ENCODE results near the gene TRNAU1AP. TPM values are rescaled to one million over a fixed set of nuclear protein-coding genes. Genes with fewer than 3 reads are reported as not detected.
"Not testable (repeated sequence)": the region's sequence is repeated elsewhere in the genome, so short reads cannot be mapped to it uniquely, and the experiment has no call there.

Gene TRNAU1AP
- 13.4 and 22.6 TPM in 2 replicates for total RNA-seq (2014; rRNA removed; shearing (Covaris generic))
- polyA plus RNA-seq (2015; cell fraction: cytosol; rRNA removed) = 11.5 and 16.7 TPM in 2 replicates
- polyA plus RNA-seq (2015; cell fraction: nucleus; rRNA removed) = 16.2 and 23.5 TPM in 2 replicates

- in situ Hi-C loops (cut with HindIII; ENCODE audit: low pct_unique_long_range_greater_than_20kb, low sequenced_read_pairs) = no loop called here
- peak; percentile 93 for DNase-seq (ENCODE audit: low read depth, low spot score)
These were observed at the start of gene TRNAU1AP for GRCh38 chr1:28552758-28553663. Gene TRNAU1AP (plus strand): TSS chr1:28553085. CDS start chr1:28553111, 26 bp downstream.

GRCh38 chr1:28503117-28503516 lies 49.8 kb upstream of the TRNAU1AP start:
- DNase-seq (ENCODE audit: low read depth, low spot score) = no peak
- in situ Hi-C loops (cut with HindIII; ENCODE audit: low pct_unique_long_range_greater_than_20kb, low sequenced_read_pairs) = no loop called here

- DNase-seq (ENCODE audit: low read depth, low spot score) = peak; percentile 99
- in situ Hi-C loops (cut with HindIII; ENCODE audit: low pct_unique_long_range_greater_than_20kb, low sequenced_read_pairs) = no loop called here
These were observed 47.3 kb upstream of the TRNAU1AP start, which contains the start of gene RCC1 for GRCh38 chr1:28505406-28506187. Gene RCC1 (plus strand): TSS chr1:28506043. CDS start chr1:28529867, 23,824 bp downstream.

- DNase-seq (ENCODE audit: low read depth, low spot score) = no peak
- in situ Hi-C loops (cut with HindIII; ENCODE audit: low pct_unique_long_range_greater_than_20kb, low sequenced_read_pairs) = no loop called here
These were observed 46.0 kb upstream of the TRNAU1AP start for GRCh38 chr1:28506907-28507246.

GRCh38 chr1:28507247-28507645 lies 45.6 kb upstream of the TRNAU1AP start:
- peak; percentile 40 for DNase-seq (ENCODE audit: low read depth, low spot score)
- in situ Hi-C loops (cut with HindIII; ENCODE audit: low pct_unique_long_range_greater_than_20kb, low sequenced_read_pairs) = no loop called here

- in situ Hi-C loops (cut with HindIII; ENCODE audit: low pct_unique_long_range_greater_than_20kb, low sequenced_read_pairs) = no loop called here
- DNase-seq (ENCODE audit: low read depth, low spot score) = no peak
These were observed 45.0 kb upstream of the TRNAU1AP start for GRCh38 chr1:28507646-28508434.

GRCh38 chr1:28508435-28508754 lies 44.5 kb upstream of the TRNAU1AP start:
- in situ Hi-C loops (cut with HindIII; ENCODE audit: low pct_unique_long_range_greater_than_20kb, low sequenced_read_pairs) = no loop called here
- DNase-seq (ENCODE audit: low read depth, low spot score) = no peak

- in situ Hi-C loops (cut with HindIII; ENCODE audit: low pct_unique_long_range_greater_than_20kb, low sequenced_read_pairs) = no loop called here
- peak; percentile 32 for DNase-seq (ENCODE audit: low read depth, low spot score)
These were observed 43.1 kb upstream of the TRNAU1AP start for GRCh38 chr1:28509705-28510272.

GRCh38 chr1:28510273-28510969 lies 42.5 kb upstream of the TRNAU1AP start:
- in situ Hi-C loops (cut with HindIII; ENCODE audit: low pct_unique_long_range_greater_than_20kb, low sequenced_read_pairs) = no loop called here
- DNase-seq (ENCODE audit: low read depth, low spot score) = peak; percentile 52

- DNase-seq (ENCODE audit: low read depth, low spot score) = peak; percentile 55
These were observed 41.9 kb upstream of the TRNAU1AP start for GRCh38 chr1:28510970-28511440.

GRCh38 chr1:28512058-28512611 lies 40.8 kb upstream of the TRNAU1AP start:
- in situ Hi-C loops (cut with HindIII; ENCODE audit: low pct_unique_long_range_greater_than_20kb, low sequenced_read_pairs) = no loop called here
- DNase-seq (ENCODE audit: low read depth, low spot score) = peak; percentile 28

More at GRCh38 chr1:28510970-28511440, 41.9 kb upstream of the TRNAU1AP start:
- in situ Hi-C loops (cut with HindIII; ENCODE audit: low pct_unique_long_range_greater_than_20kb, low sequenced_read_pairs) = no loop called here

GRCh38 chr1:28514445-28514933 lies 38.4 kb upstream of the TRNAU1AP start:
- DNase-seq (ENCODE audit: low read depth, low spot score); in situ Hi-C loops (cut with HindIII; ENCODE audit: low pct_unique_long_range_greater_than_20kb, low sequenced_read_pairs): not testable (repeated sequence)

GRCh38 chr1:28516518-28516956 lies 36.3 kb upstream of the TRNAU1AP start:
- in situ Hi-C loops (cut with HindIII; ENCODE audit: low pct_unique_long_range_greater_than_20kb, low sequenced_read_pairs) = no loop called here
- DNase-seq (ENCODE audit: low read depth, low spot score) = no peak

GRCh38 chr1:28517649-28517999 lies 35.3 kb upstream of the TRNAU1AP start:
- peak; percentile 25 for DNase-seq (ENCODE audit: low read depth, low spot score)

GRCh38 chr1:28518000-28518744 lies 34.7 kb upstream of the TRNAU1AP start:
- peak; percentile 81 for DNase-seq (ENCODE audit: low read depth, low spot score)
- in situ Hi-C loops (cut with HindIII; ENCODE audit: low pct_unique_long_range_greater_than_20kb, low sequenced_read_pairs) = no loop called here

More at GRCh38 chr1:28517649-28517999, 35.3 kb upstream of the TRNAU1AP start:
- in situ Hi-C loops (cut with HindIII; ENCODE audit: low pct_unique_long_range_greater_than_20kb, low sequenced_read_pairs) = no loop called here

Measured in SK-MEL-5 (cell line).